Measurements from ENCODE around the gene TBCD. TPM values are rescaled to one million over a fixed set of nuclear protein-coding genes. Genes with fewer than 3 reads are reported as not detected.

The TBCD gene
- total RNA-seq, 3 donors from 2014 or later: 45.4 to 65.9 (median 53.3) TPM

DNA sequence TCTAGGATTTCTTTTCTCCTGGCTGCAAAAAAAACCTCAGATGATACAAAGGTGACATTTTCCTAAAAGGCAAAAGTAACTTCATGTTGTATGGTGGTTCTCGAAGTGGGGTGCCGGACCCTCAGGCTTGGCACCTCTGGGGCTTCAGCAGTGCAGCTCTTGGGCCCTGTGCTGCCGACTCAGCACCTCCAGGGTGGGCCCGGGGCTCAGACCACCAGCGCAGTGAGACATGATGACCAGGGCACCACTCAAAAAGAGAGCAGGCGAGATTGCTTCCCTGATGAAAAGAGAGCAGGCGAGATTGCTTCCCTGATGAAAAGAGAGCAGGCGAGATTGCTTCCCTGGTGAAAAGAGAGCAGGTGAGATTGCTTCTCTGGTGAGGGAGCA, 186.6 kb downstream of the TBCD start:
- intact Hi-C loops (cut with DNase I; ENCODE audit: low total_unique reads): no loop called here
- no peaks in the 10 kb centered on the region for H3K27me3 ChIP-seq
- H3K4me3 ChIP-seq: no peak overlapping the region
- DNase-seq (ENCODE audit: low spot score in 2 of 2): no peak
- no peaks in the 10 kb centered on the region for H3K9me3 ChIP-seq
- H3K36me3 ChIP-seq: no peaks in the 10 kb centered on the region
- no peaks in the 10 kb centered on the region for H3K4me1 ChIP-seq
- no peak overlapping the region for H3K27ac ChIP-seq
- TF ChIP-seq, protein P1, sequence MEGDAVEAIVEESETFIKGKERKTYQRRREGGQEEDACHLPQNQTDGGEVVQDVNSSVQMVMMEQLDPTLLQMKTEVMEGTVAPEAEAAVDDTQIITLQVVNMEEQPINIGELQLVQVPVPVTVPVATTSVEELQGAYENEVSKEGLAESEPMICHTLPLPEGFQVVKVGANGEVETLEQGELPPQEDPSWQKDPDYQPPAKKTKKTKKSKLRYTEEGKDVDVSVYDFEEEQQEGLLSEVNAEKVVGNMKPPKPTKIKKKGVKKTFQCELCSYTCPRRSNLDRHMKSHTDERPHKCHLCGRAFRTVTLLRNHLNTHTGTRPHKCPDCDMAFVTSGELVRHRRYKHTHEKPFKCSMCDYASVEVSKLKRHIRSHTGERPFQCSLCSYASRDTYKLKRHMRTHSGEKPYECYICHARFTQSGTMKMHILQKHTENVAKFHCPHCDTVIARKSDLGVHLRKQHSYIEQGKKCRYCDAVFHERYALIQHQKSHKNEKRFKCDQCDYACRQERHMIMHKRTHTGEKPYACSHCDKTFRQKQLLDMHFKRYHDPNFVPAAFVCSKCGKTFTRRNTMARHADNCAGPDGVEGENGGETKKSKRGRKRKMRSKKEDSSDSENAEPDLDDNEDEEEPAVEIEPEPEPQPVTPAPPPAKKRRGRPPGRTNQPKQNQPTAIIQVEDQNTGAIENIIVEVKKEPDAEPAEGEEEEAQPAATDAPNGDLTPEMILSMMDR (IDR thresholded peaks at IDR 0.05): no peak
- TF ChIP-seq POLR2AphosphoS5 (IDR thresholded peaks at IDR 0.05) (no peak), POLR2A (IDR thresholded peaks at IDR 0.05) (no peak)

- H3K27me3 ChIP-seq: no peaks in the 10 kb centered on the region
- no peaks in the 10 kb centered on the region for H3K4me1 ChIP-seq
- H3K36me3 ChIP-seq: no peaks in the 10 kb centered on the region
- DNase-seq (ENCODE audit: low spot score in 2 of 2): peak in 1 of 2 donors; percentile 43
- no peak overlapping the region for H3K27ac ChIP-seq
- H3K9me3 ChIP-seq: peaks cover 3 to 5% of the 10 kb centered on the region in 2 donors
- no peak overlapping the region for H3K4me3 ChIP-seq
- TF ChIP-seq POLR2AphosphoS5 (IDR thresholded peaks at IDR 0.05) (no peak), POLR2A (IDR thresholded peaks at IDR 0.05) (no peak)
- TF ChIP-seq, protein P1 (IDR thresholded peaks at IDR 0.05): no peak
- intact Hi-C loops (cut with DNase I; ENCODE audit: low total_unique reads): no loop called here
Measured at GRCh38 chr17:82938873-82939620, 187.2 kb downstream of the TBCD start.

DNA sequence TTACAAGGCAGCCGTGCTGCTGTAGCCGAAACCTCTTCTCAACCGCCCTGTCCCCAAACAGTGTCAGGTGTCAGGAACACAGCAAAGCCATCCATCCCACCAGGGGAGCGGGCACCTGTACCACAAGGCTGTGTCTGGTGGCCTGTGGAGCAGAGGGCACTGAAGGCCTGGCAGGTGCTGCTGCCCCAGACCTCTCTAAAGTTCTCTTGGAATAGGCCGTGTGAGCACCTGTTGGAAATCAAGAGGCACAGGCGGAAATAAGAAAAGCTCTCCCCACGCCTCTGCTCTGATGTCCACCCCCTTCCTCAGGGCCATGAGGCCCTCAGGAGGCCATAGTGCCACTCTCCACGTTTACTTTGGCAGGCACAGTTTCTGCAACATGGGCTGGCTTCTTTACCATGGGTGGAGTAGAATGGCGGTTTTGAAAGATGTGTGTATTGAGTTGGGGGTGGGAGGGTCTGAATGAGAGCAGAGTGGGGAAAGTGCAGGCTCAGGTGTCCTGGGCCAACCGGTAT, 187.8 kb downstream of the TBCD start:
- no peaks in the 10 kb centered on the region for H3K27me3 ChIP-seq
- H3K4me1 ChIP-seq: no peaks in the 10 kb centered on the region
- intact Hi-C loops (cut with DNase I; ENCODE audit: low total_unique reads): no loop called here
- no peak overlapping the region for H3K4me3 ChIP-seq
- no peaks in the 10 kb centered on the region for H3K36me3 ChIP-seq
- H3K27ac ChIP-seq: no peak overlapping the region
- peaks cover 10 to 12% of the 10 kb centered on the region in 2 donors for H3K9me3 ChIP-seq
- DNase-seq (ENCODE audit: low spot score in 2 of 2): no peak
- TF ChIP-seq POLR2A (IDR thresholded peaks at IDR 0.05) (no peak), POLR2AphosphoS5 (IDR thresholded peaks at IDR 0.05) (no peak)
- TF ChIP-seq, protein P1 (IDR thresholded peaks at IDR 0.05): no peak

- DNase-seq (ENCODE audit: low spot score in 2 of 2): no peak
- H3K27ac ChIP-seq: no peak overlapping the region
- intact Hi-C loops (cut with DNase I; ENCODE audit: low total_unique reads): no loop called here
Measured at GRCh38 chr17:82940226-82941020, 188.6 kb downstream of the TBCD start.

More at GRCh38 chr17:82940226-82941020, 188.6 kb downstream of the TBCD start:
- TF ChIP-seq, protein P1 (IDR thresholded peaks at IDR 0.05): no peak
- no peak for TF ChIP-seq POLR2A (IDR thresholded peaks at IDR 0.05)
- no peak for TF ChIP-seq POLR2AphosphoS5 (IDR thresholded peaks at IDR 0.05)
- Histone ChIP-seq H3K9me3 (peaks cover 17 to 18% of the 10 kb centered on the region in 2 donors), H3K36me3 (no peaks in the 10 kb centered on the region), H3K4me3 (no peak overlapping the region), H3K27me3 (no peaks in the 10 kb centered on the region), H3K4me1 (no peaks in the 10 kb centered on the region)

All from breast epithelium (tissue), 4 donors.